Smooth muscle cell (in vitro differentiated cells): Measurements from ENCODE around the gene KLHL9. TPM values are rescaled to one million over a fixed set of nuclear protein-coding genes. Genes with fewer than 3 reads are reported as not detected.
"Not testable (repeated sequence)": the region's sequence is repeated elsewhere in the genome, so short reads cannot be mapped to it uniquely, and the experiment has no call there.

ENCODE experiments used
- DNase-seq: peaks from one replicate; lab custom pipeline; 2025; ENCODE audit not compliant: unreplicated experiment; lab: John Stamatoyannopoulos, UW
- H2AFZ ChIP-seq: fragments of 200-600 bp; sonication (generic); 2 replicates; pipeline ENCODE4 v1.6.0; 2016; ENCODE audit warnings: antibody characterized with exemption, low read depth, mild to moderate bottlenecking
- H3F3A ChIP-seq: fragments of 200-600 bp; sonication (generic); 2 replicates; pipeline ENCODE4 v1.6.0; 2017; ENCODE audit warnings: antibody characterized with exemption, low read depth
- H3K27ac ChIP-seq: fragments of 200-600 bp; sonication (generic); 2 replicates; pipeline ENCODE4 v1.5.1; 2016; ENCODE audit warnings: low read depth, mild to moderate bottlenecking
- H3K27me3 ChIP-seq: fragments of 200-600 bp; sonication (generic); 2 replicates; pipeline ENCODE4 v1.6.1; 2016; ENCODE audit warnings: low read depth, mild to moderate bottlenecking
- H3K36me3 ChIP-seq: fragments of 200-600 bp; sonication (generic); 2 replicates; pipeline ENCODE4 v1.5.1; 2016; ENCODE audit warnings: low read depth
- H3K4me1 ChIP-seq: fragments of 200-600 bp; sonication (generic); 2 replicates; pipeline ENCODE4 v1.5.1; 2016; ENCODE audit warnings: low read depth
- H3K4me2 ChIP-seq: fragments of 200-600 bp; sonication (generic); 2 replicates; pipeline ENCODE4 v1.6.0; 2016; ENCODE audit warnings: mild to moderate bottlenecking
- H3K4me3 ChIP-seq: fragments of 200-600 bp; sonication (generic); 2 replicates; pipeline ENCODE4 v1.5.1; 2016; ENCODE audit warnings: mild to moderate bottlenecking
- H3K79me2 ChIP-seq: fragments of 200-600 bp; sonication (generic); 2 replicates; pipeline ENCODE4 v1.6.0; 2016; ENCODE audit warnings: low read depth, mild to moderate bottlenecking
- H3K9ac ChIP-seq: fragments of 200-600 bp; sonication (generic); 2 replicates; pipeline ENCODE4 v1.6.0; 2016; ENCODE audit warnings: low read depth
- H3K9me3 ChIP-seq: fragments of 200-600 bp; sonication (generic); replicated peaks from 2 replicates; pipeline ENCODE4 v1.5.1; 2016; ENCODE audit warnings: low read depth
- H4K20me1 ChIP-seq: fragments of 200-600 bp; sonication (generic); 2 replicates; pipeline ENCODE4 v1.6.0; 2016; ENCODE audit warnings: low read depth
- WGBS: methylation state at CpG from one replicate; pipeline ENCODE4 v1.1.7; 2016; ENCODE audit warnings: low lambda C conversion rate; 5-methylcytosine and 5-hydroxymethylcytosine counted together
- polyA plus RNA-seq: library from polyadenylated mRNA; unstranded; fragments of >200 nt; fragmentation: Nextera tagmentation; extraction: Ambion mirVana; gene quantifications from 2 replicates; pipeline ENCODE4 v1.2.1, GENCODE V29; 2016
- total RNA-seq: library from RNA; depleted of rRNA; stranded (reverse); fragments of >200 nt; gene quantifications from 2 replicates; pipeline ENCODE4 v1.2.3, GENCODE V29; 2014
- TF ChIP-seq, protein P1 (sequence below): fragments of 200-600 bp; sonication (generic); IDR thresholded peaks from 2 replicates; pipeline ENCODE4 v1.5.1; 2017; ENCODE audit warnings: borderline replicate concordance, mild to moderate bottlenecking, antibody characterized with exemption; ENCODE audit not compliant: insufficient read depth, poor library complexity, severe bottlenecking

Gene KLHL9, protein sequence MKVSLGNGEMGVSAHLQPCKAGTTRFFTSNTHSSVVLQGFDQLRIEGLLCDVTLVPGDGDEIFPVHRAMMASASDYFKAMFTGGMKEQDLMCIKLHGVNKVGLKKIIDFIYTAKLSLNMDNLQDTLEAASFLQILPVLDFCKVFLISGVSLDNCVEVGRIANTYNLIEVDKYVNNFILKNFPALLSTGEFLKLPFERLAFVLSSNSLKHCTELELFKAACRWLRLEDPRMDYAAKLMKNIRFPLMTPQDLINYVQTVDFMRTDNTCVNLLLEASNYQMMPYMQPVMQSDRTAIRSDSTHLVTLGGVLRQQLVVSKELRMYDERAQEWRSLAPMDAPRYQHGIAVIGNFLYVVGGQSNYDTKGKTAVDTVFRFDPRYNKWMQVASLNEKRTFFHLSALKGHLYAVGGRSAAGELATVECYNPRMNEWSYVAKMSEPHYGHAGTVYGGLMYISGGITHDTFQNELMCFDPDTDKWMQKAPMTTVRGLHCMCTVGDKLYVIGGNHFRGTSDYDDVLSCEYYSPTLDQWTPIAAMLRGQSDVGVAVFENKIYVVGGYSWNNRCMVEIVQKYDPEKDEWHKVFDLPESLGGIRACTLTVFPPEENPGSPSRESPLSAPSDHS
- total RNA-seq (37.1 and 41.1 TPM in 2 replicates), polyA plus RNA-seq (15.0 and 17.4 TPM in 2 replicates)

DNA sequence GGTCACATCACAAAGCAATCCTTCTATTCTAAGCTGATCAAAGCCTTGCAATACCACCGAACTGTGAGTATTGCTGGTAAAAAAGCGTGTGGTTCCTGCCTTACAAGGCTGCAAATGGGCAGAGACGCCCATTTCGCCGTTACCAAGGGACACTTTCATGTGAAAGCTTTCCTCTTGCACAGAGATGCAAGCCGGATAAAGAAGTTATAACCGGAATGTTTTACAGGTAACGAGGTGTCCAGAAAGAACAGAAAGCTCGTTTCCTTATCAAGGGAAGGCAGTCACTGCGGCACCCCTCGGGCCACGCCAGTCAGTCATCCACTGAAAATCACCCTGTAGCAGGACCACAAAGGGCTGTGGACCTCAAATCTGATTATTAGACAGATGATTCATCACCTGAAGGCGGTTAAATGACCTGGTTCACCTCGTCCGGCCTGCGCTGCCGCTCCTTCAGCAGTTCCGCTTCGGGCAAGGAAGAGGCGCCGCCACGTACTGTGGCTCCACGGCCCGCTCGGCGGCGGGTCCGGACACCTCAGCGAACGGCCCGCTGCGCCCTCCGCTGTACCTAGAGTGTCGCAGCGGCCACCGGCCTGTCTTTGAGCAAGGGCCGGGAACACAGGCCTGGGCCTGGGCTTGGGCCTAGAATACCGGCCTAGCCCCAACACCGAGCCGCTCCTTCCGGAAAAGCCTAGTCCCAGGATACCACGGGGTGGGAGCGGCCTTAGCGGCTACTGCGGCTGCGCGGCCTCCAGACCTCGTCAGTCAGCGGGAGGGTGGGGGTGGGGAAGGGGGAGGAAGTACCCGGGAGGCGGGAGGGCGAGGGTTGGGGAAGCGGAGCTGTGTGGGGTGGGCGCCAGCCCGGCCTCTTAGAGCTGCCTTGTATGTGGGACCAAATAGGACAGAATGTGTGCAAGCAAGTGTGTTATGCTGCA is at the start of gene KLHL9:
KLHL9 (minus strand) TSS at position 704 of the 932 bp plus-strand sequence; CDS start at position 159, 545 bp downstream.
- DNase-seq, result peak; percentile 78
- Histone ChIP-seq H3F3A (no peaks in the 10 kb centered on the region), H3K27ac (peak within 1 kb of the TSS; percentile 93), H3K4me1 (peaks cover 38% of the 10 kb centered on the region), H3K4me2 (peak within 1 kb of the TSS; percentile 90), H4K20me1 (peaks cover 42% of the 10 kb centered on the region), H3K27me3 (no peaks in the 10 kb centered on the region), H3K36me3 (no peaks in the 10 kb centered on the region), H2AFZ (peak within 1 kb of the TSS; percentile 98), H3K9ac (peak within 1 kb of the TSS; percentile 98), H3K9me3 (no peaks in the 10 kb centered on the region), H3K79me2 (peaks cover 57% of the 10 kb centered on the region), H3K4me3 (peak within 1 kb of the TSS; percentile 67)
- WGBS, result 1% methylated on average over 54 of the region's 55 CpGs
- TF ChIP-seq, protein P1, sequence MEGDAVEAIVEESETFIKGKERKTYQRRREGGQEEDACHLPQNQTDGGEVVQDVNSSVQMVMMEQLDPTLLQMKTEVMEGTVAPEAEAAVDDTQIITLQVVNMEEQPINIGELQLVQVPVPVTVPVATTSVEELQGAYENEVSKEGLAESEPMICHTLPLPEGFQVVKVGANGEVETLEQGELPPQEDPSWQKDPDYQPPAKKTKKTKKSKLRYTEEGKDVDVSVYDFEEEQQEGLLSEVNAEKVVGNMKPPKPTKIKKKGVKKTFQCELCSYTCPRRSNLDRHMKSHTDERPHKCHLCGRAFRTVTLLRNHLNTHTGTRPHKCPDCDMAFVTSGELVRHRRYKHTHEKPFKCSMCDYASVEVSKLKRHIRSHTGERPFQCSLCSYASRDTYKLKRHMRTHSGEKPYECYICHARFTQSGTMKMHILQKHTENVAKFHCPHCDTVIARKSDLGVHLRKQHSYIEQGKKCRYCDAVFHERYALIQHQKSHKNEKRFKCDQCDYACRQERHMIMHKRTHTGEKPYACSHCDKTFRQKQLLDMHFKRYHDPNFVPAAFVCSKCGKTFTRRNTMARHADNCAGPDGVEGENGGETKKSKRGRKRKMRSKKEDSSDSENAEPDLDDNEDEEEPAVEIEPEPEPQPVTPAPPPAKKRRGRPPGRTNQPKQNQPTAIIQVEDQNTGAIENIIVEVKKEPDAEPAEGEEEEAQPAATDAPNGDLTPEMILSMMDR, result no peak

DNA sequence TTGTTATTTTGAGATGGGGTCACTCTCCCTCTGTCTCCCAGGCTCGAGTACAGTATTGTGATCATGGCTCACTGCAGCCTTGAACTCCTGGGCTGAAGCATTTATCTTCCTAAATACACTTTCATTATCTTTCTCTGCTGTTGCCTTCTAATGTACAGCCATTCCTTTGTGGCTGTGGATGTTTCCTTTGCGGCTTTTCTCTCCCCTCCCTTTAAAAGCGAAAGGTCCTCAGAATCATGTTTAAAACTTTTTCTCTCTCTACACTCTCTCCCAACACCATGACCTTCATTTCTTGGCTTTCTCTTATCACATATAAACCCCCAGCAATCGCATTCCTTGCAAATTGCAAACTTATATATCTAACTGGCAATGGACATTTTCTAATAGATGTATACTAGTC is 48.4 kb upstream of the KLHL9 start:
- 90% methylated on average over 4 of the region's 4 CpGs for WGBS
- TF ChIP-seq, protein P1, result no peak

DNA sequence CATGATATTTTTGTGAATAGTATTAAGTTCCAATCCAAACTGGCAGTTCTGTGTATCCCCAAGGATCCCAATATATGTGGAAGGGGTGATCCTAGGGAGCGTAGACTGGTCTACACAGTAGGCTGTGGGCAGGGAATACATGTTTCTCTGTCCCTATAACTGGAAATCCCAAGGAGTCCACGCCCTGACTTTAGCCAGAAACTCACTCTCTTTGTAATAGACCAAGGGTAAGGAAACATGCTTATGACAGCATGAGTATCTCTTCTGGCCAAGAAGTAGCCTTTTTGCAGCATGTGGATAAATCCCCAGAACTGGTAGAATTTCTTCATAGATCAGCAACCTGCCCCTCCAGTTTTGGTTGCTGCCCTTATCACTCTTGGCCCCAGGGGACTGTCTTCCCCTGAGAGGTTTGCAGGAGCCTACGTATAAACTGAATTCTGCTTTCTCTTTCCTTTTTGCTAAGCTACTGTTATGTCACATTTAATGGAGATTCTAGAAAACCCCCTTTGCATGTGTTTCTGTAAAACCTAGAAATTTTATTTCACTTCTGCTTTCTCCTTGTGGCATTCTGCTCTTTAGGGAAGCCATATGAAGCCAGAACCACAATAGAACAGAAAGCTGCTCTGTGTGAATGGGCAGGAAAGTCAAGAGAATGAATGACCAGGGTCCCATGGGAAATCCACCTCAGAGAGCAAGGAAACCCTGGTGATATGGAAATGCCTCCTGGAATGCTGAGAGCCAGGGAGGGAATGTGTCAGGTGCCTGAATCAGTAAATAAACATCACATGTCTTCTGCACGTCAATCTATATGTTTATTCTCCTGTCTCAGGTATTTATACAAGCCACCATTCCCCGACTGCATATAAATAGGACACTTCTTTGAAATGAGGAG is 46.5 kb upstream of the KLHL9 start:
- no peak overlapping the region for H3K4me3 ChIP-seq
- TF ChIP-seq, protein P1, result no peak
- H3K4me2 ChIP-seq, result no peak overlapping the region
- H4K20me1 ChIP-seq, result no peaks in the 10 kb centered on the region
- DNase-seq, result no peak
- no peaks in the 10 kb centered on the region for H3F3A ChIP-seq
- H3K9ac ChIP-seq, result no peak overlapping the region
- H3K79me2 ChIP-seq, result no peaks in the 10 kb centered on the region
- no peaks in the 10 kb centered on the region for H3K9me3 ChIP-seq
- 56% methylated on average over 5 of the region's 5 CpGs for WGBS
- no peak overlapping the region for H3K27ac ChIP-seq
- no peaks in the 10 kb centered on the region for H3K36me3 ChIP-seq
- peaks cover 17% of the 10 kb centered on the region for H3K27me3 ChIP-seq
- H2AFZ ChIP-seq, result no peak overlapping the region
- H3K4me1 ChIP-seq, result no peaks in the 10 kb centered on the region

More for the DNA sequence above, 48.4 kb upstream of the KLHL9 start:
- Histone ChIP-seq H3K27ac (no peak overlapping the region), H3K9ac (no peak overlapping the region), H3K79me2 (no peaks in the 10 kb centered on the region), H3K9me3 (no peaks in the 10 kb centered on the region), H3K36me3 (no peaks in the 10 kb centered on the region), H3K4me2 (no peak overlapping the region), H3K4me1 (no peaks in the 10 kb centered on the region), H3K27me3 (peaks cover 17% of the 10 kb centered on the region), H3K4me3 (no peak overlapping the region), H4K20me1 (no peaks in the 10 kb centered on the region), H2AFZ (no peak overlapping the region), H3F3A (no peaks in the 10 kb centered on the region)
- DNase-seq, result no peak

DNA sequence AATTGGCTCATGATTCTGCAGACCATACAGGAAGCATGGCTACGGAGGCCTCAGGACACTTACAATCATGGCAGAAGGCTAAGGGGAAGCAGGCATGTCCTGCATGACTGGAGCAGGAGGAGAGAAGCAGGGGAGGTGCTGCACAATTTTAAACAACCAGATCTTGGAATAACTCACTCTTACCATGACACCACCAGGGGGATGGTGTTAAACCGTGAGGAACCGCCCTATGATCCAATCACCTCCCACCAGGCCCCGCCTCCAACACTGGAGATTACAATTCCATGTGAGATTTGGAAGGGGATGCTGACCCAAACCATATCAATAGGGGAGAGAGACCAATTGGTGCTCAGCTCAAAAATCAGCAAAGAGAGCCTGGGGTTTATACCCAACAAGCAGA is 36.3 kb upstream of the KLHL9 start:
- not testable (repeated sequence) for H3K4me2 ChIP-seq, H4K20me1 ChIP-seq, H3K4me3 ChIP-seq, H2AFZ ChIP-seq, H3K79me2 ChIP-seq, H3K4me1 ChIP-seq, H3K9me3 ChIP-seq, H3K27ac ChIP-seq, H3K27me3 ChIP-seq, H3K36me3 ChIP-seq, H3F3A ChIP-seq, H3K9ac ChIP-seq, DNase-seq
- WGBS, result 64% methylated on average over 4 of the region's 4 CpGs
